NB4 (cell line): ENCODE results near the gene TP53BP1.

ENCODE experiments used
- DNase-seq: peaks from one replicate; pipeline ENCODE4 v3.0.0; 2010; ENCODE audit warnings: low read depth
- H3K4me3 ChIP-seq: one replicate; pipeline ENCODE4 v1.5.1; 2011; ENCODE audit warnings: mild to moderate bottlenecking, low read depth, low read length, moderate library complexity
- MYC ChIP-seq: IDR thresholded peaks from 2 replicates; pipeline ENCODE4 v1.6.1; 2011; ENCODE audit warnings: low read depth, low read length
- POLR2A ChIP-seq: IDR thresholded peaks from 2 replicates; pipeline ENCODE4 v1.6.1; 2011; ENCODE audit warnings: mild to moderate bottlenecking; ENCODE audit not compliant: insufficient read length; ENCODE audit errors: extremely low read depth
- TF ChIP-seq, protein P1 (sequence below): IDR thresholded peaks from one replicate; pipeline ENCODE4 v1.5.1; 2012; ENCODE audit warnings: low read depth, low read length
- TF ChIP-seq, protein P2 (sequence below): IDR thresholded peaks from 2 replicates; pipeline ENCODE4 v1.6.1; 2011; ENCODE audit warnings: low read depth, low read length

Gene TP53BP1

DNA sequence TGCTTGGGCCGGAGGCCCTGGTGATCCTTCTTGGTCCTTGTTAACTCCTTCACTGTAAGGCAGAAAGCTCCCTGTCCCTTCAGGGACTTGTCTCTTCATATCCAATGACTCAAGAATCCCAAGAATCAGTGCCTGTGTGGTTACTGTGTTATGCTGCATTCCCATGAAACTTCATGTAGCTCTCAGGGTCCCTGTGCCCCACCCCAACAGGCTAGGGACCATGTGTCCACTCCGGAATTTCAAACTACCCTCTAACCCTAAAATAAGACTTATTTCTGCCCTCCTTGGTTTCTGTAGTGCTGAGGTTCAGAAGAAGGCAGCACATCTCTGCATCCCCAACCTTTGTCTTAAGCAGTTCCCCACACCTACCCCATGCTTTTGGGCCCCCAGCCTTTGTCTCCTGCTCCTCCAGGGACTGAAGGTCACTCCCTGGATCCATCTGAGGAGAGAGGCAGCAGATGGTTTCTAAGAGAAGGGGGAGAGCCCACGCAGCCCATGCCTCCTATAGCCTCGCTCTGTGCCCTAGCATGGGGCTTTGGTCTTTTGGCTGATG lies 23.9 kb upstream of the TP53BP1 start:
- DNase-seq: no peak
- TF ChIP-seq POLR2A (no peak), MYC (no peak)
- TF ChIP-seq, protein P1, sequence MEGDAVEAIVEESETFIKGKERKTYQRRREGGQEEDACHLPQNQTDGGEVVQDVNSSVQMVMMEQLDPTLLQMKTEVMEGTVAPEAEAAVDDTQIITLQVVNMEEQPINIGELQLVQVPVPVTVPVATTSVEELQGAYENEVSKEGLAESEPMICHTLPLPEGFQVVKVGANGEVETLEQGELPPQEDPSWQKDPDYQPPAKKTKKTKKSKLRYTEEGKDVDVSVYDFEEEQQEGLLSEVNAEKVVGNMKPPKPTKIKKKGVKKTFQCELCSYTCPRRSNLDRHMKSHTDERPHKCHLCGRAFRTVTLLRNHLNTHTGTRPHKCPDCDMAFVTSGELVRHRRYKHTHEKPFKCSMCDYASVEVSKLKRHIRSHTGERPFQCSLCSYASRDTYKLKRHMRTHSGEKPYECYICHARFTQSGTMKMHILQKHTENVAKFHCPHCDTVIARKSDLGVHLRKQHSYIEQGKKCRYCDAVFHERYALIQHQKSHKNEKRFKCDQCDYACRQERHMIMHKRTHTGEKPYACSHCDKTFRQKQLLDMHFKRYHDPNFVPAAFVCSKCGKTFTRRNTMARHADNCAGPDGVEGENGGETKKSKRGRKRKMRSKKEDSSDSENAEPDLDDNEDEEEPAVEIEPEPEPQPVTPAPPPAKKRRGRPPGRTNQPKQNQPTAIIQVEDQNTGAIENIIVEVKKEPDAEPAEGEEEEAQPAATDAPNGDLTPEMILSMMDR: no peak
- H3K4me3 ChIP-seq: no peak overlapping the region

DNA sequence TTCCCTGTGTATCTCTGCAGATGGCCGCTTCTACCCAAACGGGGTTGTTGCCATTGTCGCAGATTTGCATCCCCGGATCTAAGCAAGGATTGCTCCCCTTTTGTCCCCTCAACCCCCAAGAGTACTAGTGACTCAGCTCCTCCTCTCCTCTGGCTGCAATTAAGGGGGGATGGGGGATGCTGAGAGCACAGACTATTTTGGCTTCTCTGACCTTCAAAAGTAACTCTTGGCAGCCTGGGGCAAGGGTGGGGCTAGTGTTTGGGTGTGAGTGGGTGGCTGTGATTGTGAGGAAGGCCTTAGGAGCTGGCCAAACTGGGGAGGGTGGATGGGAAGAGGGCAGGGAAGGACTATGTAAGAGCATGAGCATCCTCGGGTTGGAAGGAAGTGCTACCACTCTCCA lies 23.2 kb upstream of the TP53BP1 start:
- TF ChIP-seq, protein P2, sequence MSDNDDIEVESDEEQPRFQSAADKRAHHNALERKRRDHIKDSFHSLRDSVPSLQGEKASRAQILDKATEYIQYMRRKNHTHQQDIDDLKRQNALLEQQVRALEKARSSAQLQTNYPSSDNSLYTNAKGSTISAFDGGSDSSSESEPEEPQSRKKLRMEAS: no peak
- TF ChIP-seq, protein P1: no peak
- TF ChIP-seq POLR2A (no peak), MYC (no peak)

DNA sequence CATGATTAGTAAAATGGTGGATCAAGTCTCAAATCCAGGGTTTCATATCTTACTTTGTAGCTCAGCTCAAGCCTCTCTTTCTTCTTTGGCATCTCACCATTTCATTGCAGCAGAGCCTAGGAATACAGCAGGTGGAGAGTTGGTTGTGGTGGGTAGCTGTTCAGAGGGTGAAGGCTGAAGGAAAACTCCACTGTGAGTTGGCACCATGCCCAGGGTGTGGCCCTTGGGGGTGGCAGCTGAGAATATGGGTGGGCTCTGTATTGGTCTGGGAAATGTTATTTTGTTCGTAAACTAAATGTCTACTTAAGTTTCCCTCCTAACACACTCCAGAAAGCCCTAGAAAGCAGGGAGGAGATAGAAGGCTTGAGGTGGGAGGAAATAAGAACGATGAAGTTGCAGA lies 22.8 kb upstream of the TP53BP1 start:
- TF ChIP-seq, protein P2: no peak
- TF ChIP-seq, protein P1: no peak
- TF ChIP-seq POLR2A (no peak), MYC (no peak)
- DNase-seq: no peak
- H3K4me3 ChIP-seq: no peak overlapping the region

More for the DNA sequence above, 23.2 kb upstream of the TP53BP1 start:
- no peak overlapping the region for H3K4me3 ChIP-seq
- no peak for DNase-seq

DNA sequence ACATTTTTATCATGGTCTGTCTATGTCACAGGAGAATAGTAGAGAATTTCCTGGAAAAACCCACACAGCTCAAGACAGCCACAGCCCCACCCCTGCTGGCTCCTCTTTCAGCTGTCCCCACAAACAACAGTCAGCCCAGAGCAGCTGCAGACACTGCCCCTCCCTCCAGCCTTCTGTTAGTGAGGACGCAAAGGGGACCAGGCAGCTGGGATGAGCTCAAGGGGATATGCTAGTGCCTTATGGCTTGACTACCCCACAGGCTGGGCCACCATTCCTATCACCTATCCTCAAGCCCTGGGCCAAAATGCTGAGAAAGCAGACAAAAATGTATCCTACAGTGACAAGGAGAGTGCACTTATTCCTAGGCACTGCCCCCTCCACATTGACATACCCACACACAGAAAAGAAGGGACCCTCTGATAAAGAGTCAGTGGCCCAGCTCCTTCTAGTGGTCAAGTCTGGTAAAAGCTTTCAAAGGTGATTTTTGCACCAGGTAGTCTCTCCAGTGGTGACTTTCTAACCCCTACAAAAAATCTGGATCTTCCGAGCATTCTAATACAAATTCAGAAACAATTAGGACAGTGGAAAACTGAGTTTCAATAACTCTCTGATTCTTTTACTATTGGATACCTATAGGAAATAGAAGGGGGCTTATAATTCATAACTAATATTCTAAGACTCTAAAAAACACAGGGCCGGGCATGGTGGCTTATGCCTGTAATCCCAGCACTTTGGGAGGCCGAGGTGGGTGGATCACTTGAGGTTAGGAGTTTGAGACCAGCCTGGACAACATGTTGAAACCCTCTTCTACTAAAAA lies 21.5 kb upstream of the TP53BP1 start:
- TF ChIP-seq MYC: no peak
- no peak for TF ChIP-seq POLR2A
- TF ChIP-seq, protein P2: no peak
- TF ChIP-seq, protein P1: peak; percentile 76
- H3K4me3 ChIP-seq: no peak overlapping the region
- peak; percentile 55 for DNase-seq

DNA sequence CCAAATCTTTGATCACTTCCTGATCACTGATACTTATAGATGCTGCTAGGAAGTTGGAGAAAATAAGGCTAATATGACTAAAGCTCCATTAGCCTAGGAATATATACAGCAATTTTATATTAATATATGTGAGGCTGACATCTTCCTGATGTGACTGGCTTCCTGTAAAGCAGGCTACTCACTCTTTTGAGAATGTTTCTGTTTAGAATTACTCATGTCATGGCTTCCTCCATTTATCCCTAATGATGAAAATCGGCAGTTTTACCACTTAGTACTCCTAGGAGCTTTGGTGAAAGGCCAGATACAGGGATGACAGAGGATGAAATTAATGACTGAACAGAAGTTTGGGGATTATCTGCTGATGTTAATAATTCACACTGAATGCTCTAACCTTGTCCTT lies 20.6 kb upstream of the TP53BP1 start:
- TF ChIP-seq MYC (no peak), POLR2A (no peak)
- TF ChIP-seq, protein P2: no peak
- TF ChIP-seq, protein P1: no peak
- no peak overlapping the region for H3K4me3 ChIP-seq
- DNase-seq: no peak
